Hepatocyte (in vitro differentiated cells): ENCODE measurements around the gene GPATCH2. TPM values are rescaled to one million over a fixed set of nuclear protein-coding genes. Genes with fewer than 3 reads are reported as not detected.

Experiments
- DNase-seq: peaks from one replicate; pipeline ENCODE4 v3.0.0-alpha.2; 2016; ENCODE audit warnings: low spot score
- H2AFZ ChIP-seq: fragments of 200-600 bp; sonication (generic); 2 replicates; pipeline ENCODE4 v1.6.0; 2016; ENCODE audit warnings: antibody characterized with exemption, mild to moderate bottlenecking
- H3K27ac ChIP-seq: fragments of 200-600 bp; sonication (generic); 2 replicates; pipeline ENCODE4 v1.5.1; 2016; ENCODE audit warnings: mild to moderate bottlenecking
- H3K27me3 ChIP-seq: fragments of 200-600 bp; sonication (generic); 2 replicates; pipeline ENCODE4 v1.6.1; 2016
- H3K36me3 ChIP-seq: fragments of 200-600 bp; sonication (generic); replicated peaks from 2 replicates; pipeline ENCODE4 v1.5.1; 2016; ENCODE audit warnings: low read depth; ENCODE audit not compliant: insufficient read depth
- H3K4me1 ChIP-seq: fragments of 200-600 bp; sonication (generic); 2 replicates; pipeline ENCODE4 v1.5.1; 2016; ENCODE audit warnings: mild to moderate bottlenecking, moderate library complexity; ENCODE audit not compliant: insufficient read depth
- H3K4me2 ChIP-seq: fragments of 200-600 bp; sonication (generic); 2 replicates; pipeline ENCODE4 v1.6.0; 2016
- H3K4me3 ChIP-seq: fragments of 200-600 bp; sonication (generic); 2 replicates; pipeline ENCODE4 v1.5.1; 2016; ENCODE audit warnings: mild to moderate bottlenecking
- H3K79me2 ChIP-seq: fragments of 200-600 bp; sonication (generic); 2 replicates; pipeline ENCODE4 v1.6.0; 2017; ENCODE audit warnings: mild to moderate bottlenecking
- H3K9me2 ChIP-seq: fragments of 200-600 bp; sonication (generic); replicated peaks from 2 replicates; pipeline ENCODE4 v1.6.0; 2017; ENCODE audit warnings: mild to moderate bottlenecking; ENCODE audit not compliant: insufficient read depth
- H3K9me3 ChIP-seq: fragments of 200-600 bp; sonication (generic); 2 replicates; pipeline ENCODE4 v1.5.1; 2016; ENCODE audit warnings: low read depth, mild to moderate bottlenecking
- H4K20me1 ChIP-seq: fragments of 200-600 bp; sonication (generic); 2 replicates; pipeline ENCODE4 v1.6.0; 2016; ENCODE audit warnings: mild to moderate bottlenecking; ENCODE audit not compliant: insufficient read depth, poor library complexity, severe bottlenecking
- CTCF ChIP-seq: fragments of 200-600 bp; sonication (generic); IDR thresholded peaks from 2 replicates; pipeline ENCODE4 v1.5.1; 2016; ENCODE audit warnings: antibody characterized with exemption, mild to moderate bottlenecking; ENCODE audit not compliant: poor library complexity
- EZH2 ChIP-seq: fragments of 200-600 bp; sonication (generic); IDR thresholded peaks from 2 replicates; pipeline ENCODE4 v1.6.1; 2016; ENCODE audit warnings: antibody characterized with exemption, mild to moderate bottlenecking, borderline replicate concordance
- EZH2phosphoT487 ChIP-seq: fragments of 200-600 bp; sonication (generic); IDR thresholded peaks from one replicate; pipeline ENCODE4 v1.6.1; 2018; ENCODE audit warnings: antibody characterized with exemption, mild to moderate bottlenecking, low read depth, moderate library complexity; ENCODE audit not compliant: unreplicated experiment, severe bottlenecking
- WGBS: methylation state at CpG from one replicate; pipeline ENCODE4 v1.1.6; 2016; ENCODE audit warnings: low lambda C conversion rate; ENCODE audit errors: missing lambda C conversion rate; 5-methylcytosine and 5-hydroxymethylcytosine counted together
- polyA plus RNA-seq: library from polyadenylated mRNA; unstranded; fragments of >200 nt; fragmentation: Nextera tagmentation; extraction: Ambion mirVana; gene quantifications from 2 replicates; pipeline ENCODE4 v1.2.1, GENCODE V29; 2016
- total RNA-seq: library from RNA; depleted of rRNA; stranded (reverse); fragments of >200 nt; gene quantifications from 2 replicates; pipeline ENCODE4 v1.2.3, GENCODE V29; 2014

GPATCH2 gene
- total and polyA plus RNA-seq, 2 experiments from 2014 or later: 7.8 to 22.5 TPM

- no peaks in the 10 kb centered on the region for H3K9me3 ChIP-seq
- H3K4me1 ChIP-seq: peaks cover 4% of the 10 kb centered on the region
- H3K79me2 ChIP-seq: no peaks in the 10 kb centered on the region
- no peaks in the 10 kb centered on the region for H4K20me1 ChIP-seq
- 97% methylated on average over 3 of the region's 3 CpGs for WGBS
- no peak overlapping the region for H3K4me2 ChIP-seq
- H3K36me3 ChIP-seq: no peaks in the 10 kb centered on the region
- no peaks in the 10 kb centered on the region for H3K27me3 ChIP-seq
- TF ChIP-seq EZH2: no peak
- H3K9me2 ChIP-seq: no peaks in the 10 kb centered on the region
- no peak overlapping the region for H3K27ac ChIP-seq
- no peak overlapping the region for H3K4me3 ChIP-seq
- DNase-seq: no peak
- no peak overlapping the region for H2AFZ ChIP-seq
These were observed 66.1 kb downstream of the GPATCH2 start for GRCh38 chr1:217564833-217565232.

- Histone ChIP-seq H3K4me2 (no peak overlapping the region), H3K36me3 (no peaks in the 10 kb centered on the region), H3K4me3 (no peak overlapping the region), H2AFZ (no peak overlapping the region), H4K20me1 (no peaks in the 10 kb centered on the region), H3K27me3 (no peaks in the 10 kb centered on the region), H3K79me2 (no peaks in the 10 kb centered on the region), H3K4me1 (peaks cover 4% of the 10 kb centered on the region), H3K9me3 (no peaks in the 10 kb centered on the region), H3K9me2 (no peaks in the 10 kb centered on the region), H3K27ac (no peak overlapping the region)
- 84% methylated on average over 6 of the region's 6 CpGs for WGBS
- DNase-seq: no peak
- no peak for TF ChIP-seq CTCF
- TF ChIP-seq EZH2: no peak
- TF ChIP-seq EZH2phosphoT487: no peak
These were observed 66.7 kb downstream of the GPATCH2 start for GRCh38 chr1:217564207-217564606.

GRCh38 chr1:217563179-217563578 is 67.7 kb downstream of the GPATCH2 start:
- TF ChIP-seq CTCF (no peak), EZH2phosphoT487 (no peak), EZH2 (no peak)
- Histone ChIP-seq H3K27me3 (no peaks in the 10 kb centered on the region), H3K9me2 (no peaks in the 10 kb centered on the region), H3K79me2 (no peaks in the 10 kb centered on the region), H4K20me1 (no peaks in the 10 kb centered on the region), H2AFZ (no peak overlapping the region), H3K9me3 (no peaks in the 10 kb centered on the region), H3K4me3 (no peak overlapping the region), H3K36me3 (no peaks in the 10 kb centered on the region), H3K27ac (no peak overlapping the region), H3K4me1 (peaks cover 4% of the 10 kb centered on the region), H3K4me2 (no peak overlapping the region)
- no peak for DNase-seq

- H2AFZ ChIP-seq: no peak overlapping the region
- TF ChIP-seq EZH2phosphoT487 (no peak), EZH2 (no peak), CTCF (no peak)
- WGBS: 68% methylated on average over 4 of the region's 4 CpGs
- no peaks in the 10 kb centered on the region for H3K36me3 ChIP-seq
- H3K4me2 ChIP-seq: no peak overlapping the region
- H3K4me1 ChIP-seq: peaks cover 4% of the 10 kb centered on the region
- no peak for DNase-seq
- H4K20me1 ChIP-seq: no peaks in the 10 kb centered on the region
- no peaks in the 10 kb centered on the region for H3K27me3 ChIP-seq
- H3K9me3 ChIP-seq: no peaks in the 10 kb centered on the region
- no peak overlapping the region for H3K27ac ChIP-seq
- H3K79me2 ChIP-seq: no peaks in the 10 kb centered on the region
- no peaks in the 10 kb centered on the region for H3K9me2 ChIP-seq
- no peak overlapping the region for H3K4me3 ChIP-seq
These were observed 68.5 kb downstream of the GPATCH2 start for GRCh38 chr1:217562229-217562878.
